ENCODE data around the gene SHB.

Gene SHB

DNA sequence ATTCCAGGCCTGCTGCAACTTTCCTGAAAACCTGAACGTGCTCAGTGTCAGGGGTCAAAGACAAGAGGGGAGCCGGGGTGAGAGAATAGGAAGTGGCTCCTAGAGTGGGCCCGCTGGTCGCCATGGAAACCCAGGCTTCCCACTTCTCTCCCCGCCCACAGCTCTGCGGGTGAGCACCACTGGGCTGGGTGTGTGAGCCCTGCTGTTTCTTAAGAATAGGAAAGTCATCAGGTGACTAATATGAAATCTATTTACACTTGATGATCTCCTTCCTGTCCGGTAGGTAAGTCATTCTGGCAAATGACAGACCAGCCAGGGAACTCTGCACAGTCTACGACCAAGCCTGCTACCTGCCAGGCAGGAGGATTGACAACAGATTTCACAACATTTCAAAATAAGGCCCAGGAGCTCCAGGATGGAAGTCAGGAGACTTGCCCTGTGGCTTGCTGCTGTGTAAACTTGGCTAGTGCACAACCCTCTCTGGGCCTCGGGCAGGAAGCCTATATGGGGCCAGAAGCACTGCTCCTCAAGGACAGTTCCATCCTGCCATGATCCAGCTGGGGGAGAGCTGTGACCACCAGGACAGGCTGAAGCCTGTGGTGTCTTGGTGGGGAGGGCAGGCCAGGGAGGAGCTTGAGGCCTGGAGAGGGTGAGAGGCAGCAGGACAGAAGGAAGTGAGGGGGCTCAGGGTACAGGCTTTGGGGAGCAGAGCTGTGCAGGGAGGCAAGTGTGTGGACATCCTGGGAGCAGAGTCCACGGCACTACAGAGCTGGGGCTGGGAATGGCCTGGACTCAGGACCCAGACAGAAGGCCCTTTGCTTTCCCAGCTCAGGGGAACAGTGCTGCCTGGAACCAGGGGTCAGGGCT lies 60.6 kb downstream of the SHB start:
- Histone ChIP-seq H3K9me3 (ENCODE audit: insufficient read depth, low read depth, low read length) (peaks cover 4% of the 10 kb centered on the region), H2AK5ac (ENCODE audit: low read length) (peak overlapping the region; percentile 0), H3K79me1 (ENCODE audit: low read length) (peaks cover 5% of the 10 kb centered on the region), H3K4me2 (ENCODE audit: low read length) (no peak overlapping the region), H2BK12ac (ENCODE audit: low read length) (peak overlapping the region; percentile 44), H2AFZ (ENCODE audit: insufficient read depth, low read length, poor library complexity) (no peak overlapping the region), H3K4ac (ENCODE audit: low read depth, low read length) (peak overlapping the region; percentile 39), H3K4me3 (ENCODE audit: low read depth, low read length) (no peak overlapping the region), H3K14ac (ENCODE audit: low read length) (peak overlapping the region; percentile 9), H4K91ac (ENCODE audit: low read depth, low read length) (peak overlapping the region; percentile 41), H3K18ac (ENCODE audit: low read length) (peak overlapping the region; percentile 18), H3K79me2 (ENCODE audit: control insufficient read depth, insufficient read depth, low read length, poor library complexity) (peaks cover 10% of the 10 kb centered on the region), H2BK120ac (ENCODE audit: insufficient read depth, low read length, poor library complexity) (no peak overlapping the region), H3K9ac (ENCODE audit: low read length) (no peak overlapping the region), H4K8ac (ENCODE audit: low read depth, low read length) (no peak overlapping the region), H3K27ac (ENCODE audit: low read depth, low read length) (peak overlapping the region; percentile 42), H2BK5ac (ENCODE audit: low read depth, low read length, poor library complexity) (peak overlapping the region; percentile 0), H3K27me3 (ENCODE audit: insufficient read depth, low read length) (no peaks in the 10 kb centered on the region), H3K36me3 (ENCODE audit: control insufficient read depth in 1 of 2, insufficient read depth in 2 of 2, low read length in 2 of 2) (peaks cover 30 to 35% of the 10 kb centered on the region in 2 experiments), H4K12ac (ENCODE audit: low read depth, low read length) (no peak overlapping the region), H3K4me1 (ENCODE audit: control insufficient read depth in 1 of 2, insufficient read depth in 2 of 2, low read length in 2 of 2) (peaks cover 20% of the 10 kb centered on the region in 2 experiments), H3K23ac (ENCODE audit: low read length) (no peak overlapping the region)
- WGBS (ENCODE audit: extremely low coverage, insufficient coverage, insufficient read length): no CpG with 5 or more reads among the region's 10 CpGs
- peak; percentile 92 to 95 for DNase-seq

DNA sequence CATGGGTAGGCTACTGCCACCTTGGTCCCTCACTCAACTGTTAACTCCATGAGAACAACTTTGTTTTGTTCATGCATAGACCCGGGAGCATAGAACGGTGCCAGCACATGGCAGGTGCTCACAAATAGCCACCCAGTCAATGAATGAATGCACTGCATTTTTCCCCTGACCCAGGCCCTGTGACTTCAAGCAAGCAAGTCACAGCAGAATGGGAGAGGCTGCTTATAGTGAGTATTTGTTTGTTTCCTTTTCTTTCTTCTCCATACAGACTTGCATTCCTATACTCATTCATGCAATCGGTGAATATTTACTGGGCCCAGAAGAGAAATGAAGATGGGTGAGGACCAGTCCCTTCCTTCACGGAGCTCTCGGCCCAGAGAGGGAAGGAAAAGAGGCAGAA lies 62.0 kb downstream of the SHB start:
- H2AK5ac ChIP-seq (ENCODE audit: low read length): no peak overlapping the region
- no peak overlapping the region for H3K23ac ChIP-seq (ENCODE audit: low read length)
- H3K36me3 ChIP-seq (ENCODE audit: control insufficient read depth in 1 of 2, insufficient read depth in 2 of 2, low read length in 2 of 2): peaks cover 22 to 24% of the 10 kb centered on the region in 2 experiments
- WGBS (ENCODE audit: extremely low coverage, insufficient coverage, insufficient read length): no CpG with 5 or more reads among the region's 5 CpGs
- no peaks in the 10 kb centered on the region for H3K27me3 ChIP-seq (ENCODE audit: insufficient read depth, low read length)
- no peak for DNase-seq
- H2BK120ac ChIP-seq (ENCODE audit: insufficient read depth, low read length, poor library complexity): no peak overlapping the region
- no peak overlapping the region for H2AFZ ChIP-seq (ENCODE audit: insufficient read depth, low read length, poor library complexity)
- peak overlapping the region; percentile 10 for H4K91ac ChIP-seq (ENCODE audit: low read depth, low read length)
- H3K14ac ChIP-seq (ENCODE audit: low read length): no peak overlapping the region
- no peak overlapping the region for H3K9ac ChIP-seq (ENCODE audit: low read length)
- no peak overlapping the region for H4K8ac ChIP-seq (ENCODE audit: low read depth, low read length)
- H3K4me2 ChIP-seq (ENCODE audit: low read length): no peak overlapping the region
- peaks cover 11% of the 10 kb centered on the region for H3K79me2 ChIP-seq (ENCODE audit: control insufficient read depth, insufficient read depth, low read length, poor library complexity)
- peaks cover 20 to 22% of the 10 kb centered on the region in 2 experiments for H3K4me1 ChIP-seq (ENCODE audit: control insufficient read depth in 1 of 2, insufficient read depth in 2 of 2, low read length in 2 of 2)
- H2BK5ac ChIP-seq (ENCODE audit: low read depth, low read length, poor library complexity): no peak overlapping the region
- peak overlapping the region; percentile 57 for H3K4ac ChIP-seq (ENCODE audit: low read depth, low read length)
- no peak overlapping the region for H3K4me3 ChIP-seq (ENCODE audit: low read depth, low read length)
- H2BK12ac ChIP-seq (ENCODE audit: low read length): no peak overlapping the region
- peaks cover 1% of the 10 kb centered on the region for H3K9me3 ChIP-seq (ENCODE audit: insufficient read depth, low read depth, low read length)
- H4K12ac ChIP-seq (ENCODE audit: low read depth, low read length): no peak overlapping the region
- H3K18ac ChIP-seq (ENCODE audit: low read length): no peak overlapping the region
- peaks cover 5% of the 10 kb centered on the region for H3K79me1 ChIP-seq (ENCODE audit: low read length)
- no peak overlapping the region for H3K27ac ChIP-seq (ENCODE audit: low read depth, low read length)

DNA sequence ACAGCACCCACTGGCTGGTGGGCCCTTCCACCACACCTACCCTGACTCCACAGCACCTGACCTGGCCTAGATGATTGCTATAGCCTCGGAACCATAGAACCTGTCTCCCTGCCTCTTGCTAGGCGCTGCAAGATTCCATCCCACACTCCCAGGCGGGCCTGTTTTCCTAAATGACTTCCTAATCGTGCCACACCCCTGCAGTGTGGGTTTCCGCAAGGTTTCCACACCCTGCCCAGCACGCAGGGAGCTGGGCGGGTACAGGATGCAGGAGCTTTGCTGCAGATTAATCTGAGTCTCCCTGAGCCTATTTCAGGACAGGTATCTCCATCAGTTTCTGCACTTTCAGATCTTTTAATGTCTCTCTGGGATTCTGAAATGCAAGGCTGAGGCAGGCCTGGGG lies 62.9 kb downstream of the SHB start:
- peak in 1 of 2 donors; percentile 21 for DNase-seq
- Histone ChIP-seq H3K4ac (ENCODE audit: low read depth, low read length) (peak overlapping the region; percentile 37), H3K36me3 (ENCODE audit: control insufficient read depth in 1 of 2, insufficient read depth in 2 of 2, low read length in 2 of 2) (peaks cover 19 to 28% of the 10 kb centered on the region in 2 experiments), H3K18ac (ENCODE audit: low read length) (peak overlapping the region; percentile 47), H3K27me3 (ENCODE audit: insufficient read depth, low read length) (no peaks in the 10 kb centered on the region), H2AK5ac (ENCODE audit: low read length) (no peak overlapping the region), H2BK120ac (ENCODE audit: insufficient read depth, low read length, poor library complexity) (no peak overlapping the region), H4K12ac (ENCODE audit: low read depth, low read length) (no peak overlapping the region), H3K23ac (ENCODE audit: low read length) (no peak overlapping the region), H3K79me1 (ENCODE audit: low read length) (peaks cover 5% of the 10 kb centered on the region), H3K27ac (ENCODE audit: low read depth, low read length) (no peak overlapping the region), H3K4me3 (ENCODE audit: low read depth, low read length) (no peak overlapping the region), H3K14ac (ENCODE audit: low read length) (no peak overlapping the region), H3K79me2 (ENCODE audit: control insufficient read depth, insufficient read depth, low read length, poor library complexity) (peaks cover 11% of the 10 kb centered on the region), H3K9me3 (ENCODE audit: insufficient read depth, low read depth, low read length) (peaks cover 1% of the 10 kb centered on the region), H2AFZ (ENCODE audit: insufficient read depth, low read length, poor library complexity) (no peak overlapping the region), H2BK5ac (ENCODE audit: low read depth, low read length, poor library complexity) (no peak overlapping the region), H3K4me2 (ENCODE audit: low read length) (no peak overlapping the region), H4K91ac (ENCODE audit: low read depth, low read length) (no peak overlapping the region), H3K9ac (ENCODE audit: low read length) (no peak overlapping the region), H3K4me1 (ENCODE audit: control insufficient read depth in 1 of 2, insufficient read depth in 2 of 2, low read length in 2 of 2) (peaks cover 23 to 25% of the 10 kb centered on the region in 2 experiments), H4K8ac (ENCODE audit: low read depth, low read length) (no peak overlapping the region), H2BK12ac (ENCODE audit: low read length) (no peak overlapping the region)
- WGBS (ENCODE audit: extremely low coverage, insufficient coverage, insufficient read length): no CpG with 5 or more reads among the region's 7 CpGs

DNA sequence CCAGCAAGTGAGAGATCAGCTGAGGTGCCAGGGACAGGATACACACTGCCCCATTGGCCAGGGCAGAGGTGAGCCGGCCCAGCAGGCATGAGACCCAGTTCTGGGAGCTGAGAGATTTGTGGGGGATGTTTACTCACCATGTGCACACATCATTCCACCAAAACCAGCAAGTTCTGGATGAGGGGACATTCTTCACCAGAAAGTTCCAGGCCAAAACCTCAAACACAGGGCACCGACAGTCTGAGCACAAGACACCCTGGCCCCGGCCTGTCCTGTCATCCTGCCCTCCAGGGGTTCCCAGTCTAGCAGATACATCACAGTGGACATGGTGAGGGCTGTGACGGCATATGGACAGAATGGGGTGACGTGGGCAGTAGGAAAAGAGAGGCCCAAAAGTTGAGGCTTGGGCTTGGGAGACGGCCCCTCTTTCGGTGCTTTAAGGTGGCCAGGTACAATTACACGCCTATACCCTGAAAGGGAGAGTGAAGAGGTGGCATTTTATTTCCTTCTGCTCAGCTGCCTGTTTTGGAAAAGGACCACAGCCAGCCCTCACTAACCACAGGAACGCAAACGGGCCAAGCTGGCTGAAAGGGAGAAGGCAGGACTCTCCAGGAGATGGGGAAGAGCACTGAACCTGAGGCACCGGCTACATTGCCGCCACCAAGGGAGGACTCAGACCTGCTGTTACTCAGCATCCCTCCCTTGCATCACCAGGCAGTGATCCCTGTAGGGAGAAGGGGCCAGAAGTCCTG lies 64.0 kb downstream of the SHB start:
- H3K4me1 ChIP-seq (ENCODE audit: control insufficient read depth in 1 of 2, insufficient read depth in 2 of 2, low read length in 2 of 2): peaks cover 21 to 29% of the 10 kb centered on the region in 2 experiments
- H3K23ac ChIP-seq (ENCODE audit: low read length): no peak overlapping the region
- H3K27ac ChIP-seq (ENCODE audit: low read depth, low read length): no peak overlapping the region
- no peak overlapping the region for H2AFZ ChIP-seq (ENCODE audit: insufficient read depth, low read length, poor library complexity)
- H3K9me3 ChIP-seq (ENCODE audit: insufficient read depth, low read depth, low read length): peaks cover 5% of the 10 kb centered on the region
- no peak for DNase-seq
- H3K4ac ChIP-seq (ENCODE audit: low read depth, low read length): no peak overlapping the region
- H4K8ac ChIP-seq (ENCODE audit: low read depth, low read length): no peak overlapping the region
- no peak overlapping the region for H3K9ac ChIP-seq (ENCODE audit: low read length)
- no peaks in the 10 kb centered on the region for H3K27me3 ChIP-seq (ENCODE audit: insufficient read depth, low read length)
- H4K91ac ChIP-seq (ENCODE audit: low read depth, low read length): no peak overlapping the region
- no peak overlapping the region for H2BK120ac ChIP-seq (ENCODE audit: insufficient read depth, low read length, poor library complexity)
- H3K4me2 ChIP-seq (ENCODE audit: low read length): no peak overlapping the region
- no peak overlapping the region for H2BK12ac ChIP-seq (ENCODE audit: low read length)
- H3K79me2 ChIP-seq (ENCODE audit: control insufficient read depth, insufficient read depth, low read length, poor library complexity): peaks cover 11% of the 10 kb centered on the region
- no peak overlapping the region for H3K14ac ChIP-seq (ENCODE audit: low read length)
- H2BK5ac ChIP-seq (ENCODE audit: low read depth, low read length, poor library complexity): no peak overlapping the region
- H3K36me3 ChIP-seq (ENCODE audit: control insufficient read depth in 1 of 2, insufficient read depth in 2 of 2, low read length in 2 of 2): peaks cover 16 to 25% of the 10 kb centered on the region in 2 experiments
- no peak overlapping the region for H4K12ac ChIP-seq (ENCODE audit: low read depth, low read length)
- no CpG with 5 or more reads among the region's 12 CpGs for WGBS (ENCODE audit: extremely low coverage, insufficient coverage, insufficient read length)
- no peak overlapping the region for H2AK5ac ChIP-seq (ENCODE audit: low read length)
- no peak overlapping the region for H3K18ac ChIP-seq (ENCODE audit: low read length)
- H3K79me1 ChIP-seq (ENCODE audit: low read length): peaks cover 5% of the 10 kb centered on the region
- no peak overlapping the region for H3K4me3 ChIP-seq (ENCODE audit: low read depth, low read length)
